T follicular helper cell (primary cell): Measurements from ENCODE around the gene EHD1.

Experiments
- DNase-seq: peaks from one replicate; pipeline ENCODE4 v3.0.0-alpha.2; 2020; ENCODE audit warnings: low read depth

The EHD1 gene

GRCh38 chr11:64842851-64843685 is 35.4 kb downstream of the EHD1 start:
- no peak for DNase-seq

GRCh38 chr11:64842366-64842759 is 36.1 kb downstream of the EHD1 start:
- DNase-seq: no peak

- DNase-seq: no peak
These were observed 36.6 kb downstream of the EHD1 start for GRCh38 chr11:64841592-64842365.

- DNase-seq: no peak
These were observed 38.3 kb downstream of the EHD1 start for GRCh38 chr11:64839887-64840782.

GRCh38 chr11:64839335-64839734 is 39.1 kb downstream of the EHD1 start:
- DNase-seq: no peak

GRCh38 chr11:64838600-64839334 is 39.7 kb downstream of the EHD1 start:
- no peak for DNase-seq

- no peak for DNase-seq
These were observed 40.5 kb downstream of the EHD1 start for GRCh38 chr11:64837887-64838351.

GRCh38 chr11:64836448-64837072 is 41.9 kb downstream of the EHD1 start:
- DNase-seq: no peak

GRCh38 chr11:64835616-64836447 is 42.6 kb downstream of the EHD1 start:
- DNase-seq: no peak

- DNase-seq: no peak
These were observed 43.5 kb downstream of the EHD1 start for GRCh38 chr11:64834723-64835615.

- no peak for DNase-seq
These were observed 44.2 kb downstream of the EHD1 start for GRCh38 chr11:64834031-64834722.

GRCh38 chr11:64833509-64833908 is 44.9 kb downstream of the EHD1 start:
- DNase-seq: no peak

- no peak for DNase-seq
These were observed 45.3 kb downstream of the EHD1 start for GRCh38 chr11:64833198-64833502.

GRCh38 chr11:64832467-64833197 is 45.8 kb downstream of the EHD1 start:
- no peak for DNase-seq

- no peak for DNase-seq
These were observed 47.0 kb downstream of the EHD1 start for GRCh38 chr11:64831411-64831891.

- DNase-seq: no peak
These were observed 48.7 kb downstream of the EHD1 start for GRCh38 chr11:64829536-64830251.

GRCh38 chr11:64827451-64827839 is 51.0 kb downstream of the EHD1 start:
- DNase-seq: no peak
